Ovary (tissue), 9 donors: ENCODE measurements around the gene MACROH2A1. TPM values are rescaled to one million over a fixed set of nuclear protein-coding genes. Genes with fewer than 3 reads are reported as not detected.

ENCODE experiments used
- DNase-seq, 5 donors: peaks; one replicate each; pipeline ENCODE4 v3.0.0-alpha.2; 2019 to 2020
- H3K27ac ChIP-seq, 2 donors: fragments of 200-600 bp; one replicate each; pipeline versions ENCODE4 v1.5.1 to v1.8.0; 2019 to 2022
- H3K27me3 ChIP-seq: fragments of 200-600 bp; one replicate; pipeline ENCODE4 v1.8.0; 2022
- H3K36me3 ChIP-seq: fragments of 200-600 bp; sonication (generic); one replicate; pipeline ENCODE4 v1.5.1; 2019
- H3K4me1 ChIP-seq: one replicate; pipeline ENCODE4 v1.8.1; 2013; ENCODE audit warnings: mild to moderate bottlenecking, moderate library complexity; ENCODE audit not compliant: insufficient read depth
- H3K4me3 ChIP-seq: fragments of 200-600 bp; sonication (generic); one replicate; pipeline ENCODE4 v1.5.1; 2017
- H3K9me3 ChIP-seq, 2 donors: fragments of 200-600 bp in 1 of 2; sonication (generic) in 1 of 2; one replicate each; pipeline versions ENCODE4 v1.5.1 to v1.8.1; 2013 to 2019; ENCODE audit warnings: mild to moderate bottlenecking in 1 of 2, moderate library complexity in 1 of 2
- EP300 ChIP-seq: sonication (generic); formaldehyde crosslinking; IDR thresholded peaks from one replicate; pipeline ENCODE4 v1.6.1; 2017; ENCODE audit warnings: antibody characterized with exemption
- POLR2A ChIP-seq: fragments of 450-650 bp; IDR thresholded peaks from one replicate; pipeline ENCODE4 v1.6.1; 2017; ENCODE audit warnings: antibody characterized with exemption, mild to moderate bottlenecking, moderate library complexity
- WGBS, 3 donors: extraction: QIAGEN DNeasy Blood & Tissue Kit in 1 of 3; methylation state at CpG; one replicate each; pipeline versions ENCODE4 v1.1.5 to v1.1.7; 2013 to 2017; 5-methylcytosine and 5-hydroxymethylcytosine counted together
- intact Hi-C, 4 donors: fragments of 100-400 bp; cut with DNase I; formaldehyde crosslinking; loops; one replicate each; pipeline versions ENCODE4 v1.11.0 to v1.15.1; 2022 to 2023
- polyA plus RNA-seq, 2 donors: library from polyadenylated mRNA; stranded (reverse); fragments of 200-250 nt in 1 of 2; fragments of 350-450 nt in 1 of 2; fragmentation: Illumina TruSeq in 1 of 2; extraction: RNeasy Lipid Tissue Mini Kit (QIAGEN cat#74804) in 1 of 2; gene quantifications; one replicate each; pipeline ENCODE4 v1.2.3, GENCODE V29; 2013 to 2014
- total RNA-seq, 7 donors: library from RNA; depleted of rRNA in 2 of 7; stranded (reverse); fragments of >200 nt in 2 of 7; fragmentation: NEBNext Ultra II Directional in 3 of 7; extraction: Animal tissue kit (Norgen Biotek cat#: 25700) in 3 of 7; gene quantifications; one replicate each; pipeline versions ENCODE4 v1.1.0 to v1.2.4, GENCODE V29; 2016 to 2023
- TF ChIP-seq, protein P1 (sequence below), 3 donors: fragments of 450-650 bp in 2 of 3; fragments of 200-600 bp in 1 of 3; IDR thresholded peaks; one replicate each; pipeline versions ENCODE4 v1.5.1 to v1.8.0; 2016 to 2022; ENCODE audit warnings: antibody characterized with exemption in 3 of 3, mild to moderate bottlenecking in 1 of 3
- donor health status: DM: no; HTN: no; CAD: no; lungs with moderate emphysema.
- donor health status: DM: no; HTN: no; CAD: no.
- donor health status: Bipolar disorder and iron deficiency.
- donor health status: DM: yes; HTN: yes; CAD: no.
- donor health status: DM: no; HTN: no; CAD: no.
- donor health status: DM: yes; HTN: yes; CAD: no.

Gene MACROH2A1
- total and polyA plus RNA-seq, 9 donors: 71.7 to 157 (median 102) TPM

DNA sequence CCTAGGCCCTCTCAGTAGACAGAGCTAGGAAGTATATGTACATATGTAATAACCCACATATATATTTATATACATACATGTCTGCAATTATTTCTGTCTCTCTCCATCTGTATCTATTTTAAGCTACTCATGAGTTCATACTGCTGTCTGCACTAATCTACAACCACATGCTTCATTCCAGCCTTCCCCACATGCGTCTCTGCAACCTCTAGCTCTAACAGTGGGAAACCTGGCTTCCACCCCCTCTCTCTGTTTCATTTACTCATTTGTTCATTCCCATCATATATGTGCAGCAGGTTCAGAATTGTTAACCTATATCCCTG lies 24.8 kb upstream of the MACROH2A1 start:
- 81 to 90% (median 86%) methylated on average over 1 of the region's 1 CpG for WGBS, 3 donors
- no peak for TF ChIP-seq POLR2A
- H3K4me3 ChIP-seq: no peak overlapping the region
- no peaks in the 10 kb centered on the region for H3K27me3 ChIP-seq
- no peak for DNase-seq
- intact Hi-C loops: no loop called here
- H3K36me3 ChIP-seq: no peaks in the 10 kb centered on the region
- H3K4me1 ChIP-seq: no peaks in the 10 kb centered on the region
- no peaks in the 10 kb centered on the region for H3K9me3 ChIP-seq
- no peak overlapping the region for H3K27ac ChIP-seq

DNA sequence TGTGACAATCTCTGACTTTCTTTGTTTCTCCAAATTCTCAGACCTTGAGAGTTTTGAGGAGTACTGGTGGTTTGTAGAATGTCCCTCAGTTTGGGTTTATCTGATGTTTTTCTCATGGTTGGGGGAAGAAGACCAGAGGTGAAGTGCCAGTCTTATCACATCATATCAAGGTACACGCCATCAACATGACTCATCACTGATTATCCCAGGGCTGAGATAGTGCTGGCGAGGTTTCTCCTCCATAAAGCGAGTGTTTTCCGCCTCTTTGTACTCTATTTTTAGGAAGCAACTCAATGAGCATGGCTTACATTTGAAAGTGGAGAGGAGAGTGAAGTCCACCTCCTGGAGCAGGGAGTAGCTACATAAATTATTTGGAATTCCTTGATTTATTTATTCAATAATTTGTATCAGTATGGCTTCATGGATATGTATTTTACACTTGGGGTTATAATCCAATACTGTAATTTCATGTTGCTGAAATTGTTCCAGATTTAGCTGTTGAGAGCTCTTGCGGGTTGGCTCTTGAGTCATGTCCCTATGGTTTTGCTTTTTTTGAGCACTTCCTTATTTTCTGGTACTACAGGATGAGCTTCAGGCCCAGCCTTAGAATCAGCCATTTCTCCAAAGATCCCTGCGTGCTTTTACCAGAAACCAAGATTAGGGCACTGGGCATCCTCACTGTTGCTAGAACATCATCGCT lies 24.3 kb upstream of the MACROH2A1 start:
- intact Hi-C loops: no loop called here
- WGBS, 3 donors: 81 to 87% (median 83%) methylated on average over 7 of the region's 7 CpGs
- Histone ChIP-seq H3K4me1 (no peaks in the 10 kb centered on the region), H3K27me3 (no peaks in the 10 kb centered on the region), H3K9me3 (no peaks in the 10 kb centered on the region), H3K27ac (no peak overlapping the region), H3K4me3 (no peak overlapping the region), H3K36me3 (no peaks in the 10 kb centered on the region)
- TF ChIP-seq EP300 (no peak), POLR2A (no peak)
- TF ChIP-seq, protein P1, sequence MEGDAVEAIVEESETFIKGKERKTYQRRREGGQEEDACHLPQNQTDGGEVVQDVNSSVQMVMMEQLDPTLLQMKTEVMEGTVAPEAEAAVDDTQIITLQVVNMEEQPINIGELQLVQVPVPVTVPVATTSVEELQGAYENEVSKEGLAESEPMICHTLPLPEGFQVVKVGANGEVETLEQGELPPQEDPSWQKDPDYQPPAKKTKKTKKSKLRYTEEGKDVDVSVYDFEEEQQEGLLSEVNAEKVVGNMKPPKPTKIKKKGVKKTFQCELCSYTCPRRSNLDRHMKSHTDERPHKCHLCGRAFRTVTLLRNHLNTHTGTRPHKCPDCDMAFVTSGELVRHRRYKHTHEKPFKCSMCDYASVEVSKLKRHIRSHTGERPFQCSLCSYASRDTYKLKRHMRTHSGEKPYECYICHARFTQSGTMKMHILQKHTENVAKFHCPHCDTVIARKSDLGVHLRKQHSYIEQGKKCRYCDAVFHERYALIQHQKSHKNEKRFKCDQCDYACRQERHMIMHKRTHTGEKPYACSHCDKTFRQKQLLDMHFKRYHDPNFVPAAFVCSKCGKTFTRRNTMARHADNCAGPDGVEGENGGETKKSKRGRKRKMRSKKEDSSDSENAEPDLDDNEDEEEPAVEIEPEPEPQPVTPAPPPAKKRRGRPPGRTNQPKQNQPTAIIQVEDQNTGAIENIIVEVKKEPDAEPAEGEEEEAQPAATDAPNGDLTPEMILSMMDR (IDR thresholded peaks at IDR 0.05): no peak
- no peak for DNase-seq

DNA sequence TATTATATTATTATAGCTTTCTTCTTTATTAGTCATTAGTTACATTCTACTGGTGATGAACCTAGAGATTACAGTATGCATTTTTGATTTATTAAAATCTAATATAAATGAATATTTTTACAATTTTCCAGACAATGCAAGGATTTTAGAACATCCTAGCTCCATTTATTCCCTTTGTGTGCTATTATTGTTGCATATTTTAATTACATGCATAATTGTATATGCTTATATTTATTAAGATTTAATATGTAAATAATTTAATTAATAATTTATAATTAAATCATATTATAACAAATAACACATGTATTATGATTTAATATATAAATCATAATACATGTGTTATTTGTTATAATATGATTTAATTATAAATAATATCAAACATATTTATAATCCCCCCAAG lies 23.4 kb upstream of the MACROH2A1 start:
- no peak for DNase-seq
- Histone ChIP-seq H3K9me3 (no peaks in the 10 kb centered on the region), H3K27ac (no peak overlapping the region), H3K27me3 (no peaks in the 10 kb centered on the region), H3K4me1 (no peaks in the 10 kb centered on the region), H3K36me3 (no peaks in the 10 kb centered on the region), H3K4me3 (no peak overlapping the region)
- intact Hi-C loops: no loop called here
- TF ChIP-seq EP300 (no peak), POLR2A (no peak)
- TF ChIP-seq, protein P1 (IDR thresholded peaks at IDR 0.05): no peak

DNA sequence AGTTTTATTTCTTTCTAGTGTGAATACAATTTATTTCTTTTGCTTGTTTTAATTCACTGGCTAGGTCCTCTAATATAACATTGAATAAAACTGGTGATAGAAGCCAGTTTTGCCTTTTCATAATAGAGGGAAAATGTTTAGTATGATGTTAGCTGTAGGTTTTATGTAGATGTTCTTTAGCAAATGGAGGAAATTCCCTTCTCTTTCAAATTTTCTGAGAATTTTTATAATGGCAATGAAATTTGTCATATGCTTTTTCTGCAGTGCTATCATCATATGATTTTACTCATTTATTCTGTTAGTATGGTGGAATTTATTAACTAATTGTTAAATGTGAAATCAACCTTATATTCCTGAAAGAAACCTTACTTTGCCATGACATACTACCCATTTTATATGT lies 18.1 kb upstream of the MACROH2A1 start:
- Histone ChIP-seq H3K27me3 (no peaks in the 10 kb centered on the region), H3K9me3 (no peaks in the 10 kb centered on the region), H3K36me3 (no peaks in the 10 kb centered on the region), H3K27ac (no peak overlapping the region), H3K4me3 (no peak overlapping the region), H3K4me1 (no peaks in the 10 kb centered on the region)
- no peak for DNase-seq
- intact Hi-C loops: no loop called here
- TF ChIP-seq EP300: no peak
- no peak for TF ChIP-seq POLR2A
- TF ChIP-seq, protein P1 (IDR thresholded peaks at IDR 0.05): no peak

DNA sequence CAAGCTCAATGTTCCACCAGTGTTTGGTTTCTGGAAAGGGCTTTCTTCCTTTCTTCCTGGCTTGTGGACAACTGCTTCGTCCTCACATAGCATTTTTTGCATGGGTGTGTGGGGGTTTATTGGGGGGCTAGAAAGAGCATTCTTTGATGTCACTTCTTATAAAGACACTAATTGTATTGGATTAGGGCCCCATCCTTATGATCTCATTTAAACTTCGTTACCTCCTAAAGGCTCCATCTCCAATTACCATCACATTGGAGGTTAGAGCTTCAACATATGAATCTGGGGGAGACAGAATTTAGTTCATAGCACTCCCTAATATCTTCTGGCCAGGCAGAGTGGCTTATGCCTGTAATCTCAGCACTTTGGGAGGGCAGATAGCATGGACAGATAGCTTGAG lies 6.1 kb upstream of the MACROH2A1 start:
- Histone ChIP-seq H3K4me1 (no peaks in the 10 kb centered on the region), H3K9me3 (no peaks in the 10 kb centered on the region), H3K27ac (no peak overlapping the region), H3K4me3 (no peak overlapping the region), H3K27me3 (no peaks in the 10 kb centered on the region), H3K36me3 (no peaks in the 10 kb centered on the region)
- TF ChIP-seq, protein P1 (IDR thresholded peaks at IDR 0.05): no peak
- TF ChIP-seq POLR2A (no peak), EP300 (no peak)
- WGBS, 3 donors: 73 to 88% (median 86%) methylated on average over 2 of the region's 2 CpGs
- intact Hi-C loops: no loop called here
- no peak for DNase-seq
